ENCODE measurements around the gene TTLL9. TPM values are rescaled to one million over a fixed set of nuclear protein-coding genes. Genes with fewer than 3 reads are reported as not detected.

Gene TTLL9
- polyA plus RNA-seq, 1 donor: 5.5 TPM

- no peak for DNase-seq
Measured at GRCh38 chr20:31836853-31837608, 33.4 kb upstream of the TTLL9 start.

- no peak for DNase-seq
Measured at GRCh38 chr20:31837896-31838397, 32.5 kb upstream of the TTLL9 start.

- no peak for DNase-seq
Measured at GRCh38 chr20:31838646-31839292, 31.7 kb upstream of the TTLL9 start.

GRCh38 chr20:31839782-31840487, 30.5 kb upstream of the TTLL9 start:
- no peak for DNase-seq

- DNase-seq: no peak
Measured at GRCh38 chr20:31840906-31841816, 29.3 kb upstream of the TTLL9 start.

GRCh38 chr20:31841928-31842327, 28.5 kb upstream of the TTLL9 start:
- DNase-seq: no peak

GRCh38 chr20:31842471-31843157, 27.8 kb upstream of the TTLL9 start:
- no peak for DNase-seq

- DNase-seq: no peak
Measured at GRCh38 chr20:31843288-31843687, 27.1 kb upstream of the TTLL9 start.

GRCh38 chr20:31843881-31844280, 26.6 kb upstream of the TTLL9 start:
- DNase-seq: no peak

GRCh38 chr20:31844737-31845299, 25.6 kb upstream of the TTLL9 start:
- DNase-seq: no peak

GRCh38 chr20:31845300-31845863, 25.1 kb upstream of the TTLL9 start, which contains the start of gene FOXS1:
TSS of gene FOXS1 (minus strand) at chr20:31845604. CDS start at chr20:31845542, 62 bp downstream.
- peak; percentile 77 for DNase-seq

- DNase-seq: no peak
Measured at GRCh38 chr20:31846793-31847138, 23.7 kb upstream of the TTLL9 start.

GRCh38 chr20:31848088-31848999, 22.1 kb upstream of the TTLL9 start:
- no peak for DNase-seq

- no peak for DNase-seq
Measured at GRCh38 chr20:31849306-31849930, 21.0 kb upstream of the TTLL9 start.

GRCh38 chr20:31851240-31851955, 19.0 kb upstream of the TTLL9 start:
- DNase-seq: no peak

- no peak for DNase-seq
Measured at GRCh38 chr20:31853481-31853880, 17.0 kb upstream of the TTLL9 start.

- DNase-seq: no peak
Measured at GRCh38 chr20:31856516-31856915, 13.9 kb upstream of the TTLL9 start.

All from left kidney (tissue), 2 donors.